ENCODE results near the gene GGCX. TPM values are rescaled to one million over a fixed set of nuclear protein-coding genes. Genes with fewer than 3 reads are reported as not detected.

The GGCX gene
- total RNA-seq, 2 experiments from 2014 or later: 17.5 to 18.8 TPM

DNA sequence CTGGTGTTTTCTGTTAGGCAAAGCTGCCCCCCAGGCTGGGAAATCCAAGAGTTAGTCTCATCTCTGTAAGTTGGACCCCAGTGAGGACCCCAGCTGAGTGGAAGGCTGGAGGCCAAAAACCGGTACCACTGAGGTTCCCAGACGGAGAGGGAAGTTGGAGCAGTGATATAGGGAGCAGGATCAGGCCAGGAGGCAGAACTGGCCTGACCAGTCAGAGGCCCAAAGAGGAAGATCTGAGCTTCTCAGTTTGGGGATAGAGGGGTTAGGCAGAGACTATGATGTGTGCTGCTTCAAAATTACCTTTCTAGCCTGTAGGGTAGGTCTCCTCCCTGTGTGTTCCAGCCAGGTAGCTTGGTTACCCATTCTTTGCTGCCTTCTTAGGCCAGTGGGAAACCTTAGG lies 29.7 kb upstream of the GGCX start:
- Mint-ChIP-seq H3K4me1 (ENCODE audit: low read depth) (peaks cover 25% of the 10 kb centered on the region), H3K36me3 (ENCODE audit: low read depth) (peaks cover 3% of the 10 kb centered on the region), H3K4me3 (no peak overlapping the region), H3K27ac (no peak overlapping the region), H3K9me3 (no peaks in the 10 kb centered on the region), H3K27me3 (ENCODE audit: low read depth) (no peaks in the 10 kb centered on the region)
- CTCF ChIA-PET: no interaction called here
- intact Hi-C loops (cut with micrococcal nuclease): no loop called here
- no peak for DNase-seq

- Mint-ChIP-seq H3K27ac (no peak overlapping the region), H3K36me3 (ENCODE audit: low read depth) (no peaks in the 10 kb centered on the region), H3K9me3 (no peaks in the 10 kb centered on the region), H3K27me3 (ENCODE audit: low read depth) (no peaks in the 10 kb centered on the region), H3K4me3 (no peak overlapping the region), H3K4me1 (ENCODE audit: low read depth) (peaks cover 28% of the 10 kb centered on the region)
- intact Hi-C loops (cut with micrococcal nuclease): no loop called here
- DNase-seq: no peak
- CTCF ChIA-PET: no interaction called here
Observed at GRCh38 chr2:85589982-85590791, 28.9 kb upstream of the GGCX start.

DNA sequence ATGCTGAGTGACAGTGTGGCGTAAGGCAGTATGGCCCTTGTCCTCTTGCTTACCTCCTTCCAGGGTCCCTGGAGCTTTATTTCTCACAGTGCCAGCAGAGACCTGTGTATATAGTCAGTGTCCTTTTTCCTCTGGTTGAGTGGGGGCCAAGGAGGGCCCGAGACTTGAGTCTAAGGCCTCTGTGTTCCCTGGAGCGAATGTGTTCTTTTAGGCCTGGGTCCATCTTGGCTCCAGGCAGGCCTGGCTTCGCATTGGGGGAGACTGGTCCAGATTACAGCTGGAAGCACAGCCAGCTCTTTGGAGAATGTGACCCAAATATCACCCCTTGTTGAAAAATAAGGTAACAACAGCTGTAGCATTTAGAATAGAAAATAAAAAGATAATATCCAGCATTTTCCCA lies 27.9 kb upstream of the GGCX start:
- H3K27ac Mint-ChIP-seq: no peak overlapping the region
- no peaks in the 10 kb centered on the region for H3K27me3 Mint-ChIP-seq (ENCODE audit: low read depth)
- peaks cover 23% of the 10 kb centered on the region for H3K4me1 Mint-ChIP-seq (ENCODE audit: low read depth)
- H3K9me3 Mint-ChIP-seq: no peaks in the 10 kb centered on the region
- no peak overlapping the region for H3K4me3 Mint-ChIP-seq
- CTCF ChIA-PET: interaction anchor here (0.6 kb wide), 1 partner anchor 640 kb away, joined by 3 read pairs; no protein-coding TSS in a partner anchor
- intact Hi-C loops (cut with micrococcal nuclease): no loop called here
- no peak for DNase-seq
- no peaks in the 10 kb centered on the region for H3K36me3 Mint-ChIP-seq (ENCODE audit: low read depth)

DNA sequence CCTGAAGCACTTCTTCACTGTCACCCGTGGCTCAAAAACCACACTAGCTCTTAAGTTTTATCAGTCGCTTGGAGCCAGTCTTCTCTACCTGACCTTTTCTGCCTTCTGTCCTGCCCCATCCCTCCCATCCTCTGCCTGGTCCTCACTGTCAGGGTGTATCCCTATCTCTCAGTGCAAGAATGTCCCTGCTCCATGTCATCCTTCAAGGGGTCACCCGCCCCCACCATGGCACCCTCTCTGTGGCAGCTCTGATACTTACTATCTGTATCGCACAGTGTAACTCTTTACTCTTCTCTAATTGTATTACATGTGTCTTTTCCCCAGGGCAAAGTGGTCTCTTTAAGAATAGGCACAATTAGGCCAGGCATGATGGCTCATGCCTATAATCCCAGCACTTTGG lies 27.4 kb upstream of the GGCX start:
- intact Hi-C loops (cut with micrococcal nuclease): no loop called here
- Mint-ChIP-seq H3K36me3 (ENCODE audit: low read depth) (peaks cover under 1% of the 10 kb centered on the region), H3K4me1 (ENCODE audit: low read depth) (peaks cover 23% of the 10 kb centered on the region), H3K27me3 (ENCODE audit: low read depth) (no peaks in the 10 kb centered on the region), H3K27ac (no peak overlapping the region), H3K4me3 (no peak overlapping the region), H3K9me3 (no peaks in the 10 kb centered on the region)
- CTCF ChIA-PET: interaction anchor here (0.6 kb wide), 1 partner anchor 639 kb away, joined by 3 read pairs; no protein-coding TSS in a partner anchor
- no peak for DNase-seq

- H3K27me3 Mint-ChIP-seq (ENCODE audit: low read depth): no peaks in the 10 kb centered on the region
- no peaks in the 10 kb centered on the region for H3K9me3 Mint-ChIP-seq
- DNase-seq: no peak
- H3K27ac Mint-ChIP-seq: no peak overlapping the region
- intact Hi-C loops (cut with micrococcal nuclease): no loop called here
- peaks cover 2% of the 10 kb centered on the region for H3K36me3 Mint-ChIP-seq (ENCODE audit: low read depth)
- no peak overlapping the region for H3K4me3 Mint-ChIP-seq
- CTCF ChIA-PET: interaction anchor here (0.6 to 1.2 kb wide), 2 partner anchors 12 to 639 kb away, joined by 3 to 4 read pairs; no protein-coding TSS in a partner anchor
- H3K4me1 Mint-ChIP-seq (ENCODE audit: low read depth): peaks cover 27% of the 10 kb centered on the region
Observed at GRCh38 chr2:85588236-85588635, 26.9 kb upstream of the GGCX start.

- peaks cover 37% of the 10 kb centered on the region for H3K4me1 Mint-ChIP-seq (ENCODE audit: low read depth)
- H3K4me3 Mint-ChIP-seq: peak overlapping the region; percentile 79
- peaks cover 7% of the 10 kb centered on the region for H3K36me3 Mint-ChIP-seq (ENCODE audit: low read depth)
- no peaks in the 10 kb centered on the region for H3K27me3 Mint-ChIP-seq (ENCODE audit: low read depth)
- CTCF ChIA-PET: interaction anchor here (1.3 to 1.4 kb wide), 2 partner anchors 17 to 34 kb away, joined by 3 to 4 read pairs; partner anchors contain the start of gene TMEM150A
- DNase-seq: no peak
- peak overlapping the region; percentile 83 for H3K27ac Mint-ChIP-seq
- intact Hi-C loops (cut with micrococcal nuclease): loop anchor here (1.0 to 2.0 kb wide), 4 partner anchors 8 to 47 kb away; partner anchors contain the start of genes C2orf68, MAT2A, TMEM150A and VAMP8
- no peaks in the 10 kb centered on the region for H3K9me3 Mint-ChIP-seq
Observed at GRCh38 chr2:85585781-85586105, 24.4 kb upstream of the GGCX start.

DNA sequence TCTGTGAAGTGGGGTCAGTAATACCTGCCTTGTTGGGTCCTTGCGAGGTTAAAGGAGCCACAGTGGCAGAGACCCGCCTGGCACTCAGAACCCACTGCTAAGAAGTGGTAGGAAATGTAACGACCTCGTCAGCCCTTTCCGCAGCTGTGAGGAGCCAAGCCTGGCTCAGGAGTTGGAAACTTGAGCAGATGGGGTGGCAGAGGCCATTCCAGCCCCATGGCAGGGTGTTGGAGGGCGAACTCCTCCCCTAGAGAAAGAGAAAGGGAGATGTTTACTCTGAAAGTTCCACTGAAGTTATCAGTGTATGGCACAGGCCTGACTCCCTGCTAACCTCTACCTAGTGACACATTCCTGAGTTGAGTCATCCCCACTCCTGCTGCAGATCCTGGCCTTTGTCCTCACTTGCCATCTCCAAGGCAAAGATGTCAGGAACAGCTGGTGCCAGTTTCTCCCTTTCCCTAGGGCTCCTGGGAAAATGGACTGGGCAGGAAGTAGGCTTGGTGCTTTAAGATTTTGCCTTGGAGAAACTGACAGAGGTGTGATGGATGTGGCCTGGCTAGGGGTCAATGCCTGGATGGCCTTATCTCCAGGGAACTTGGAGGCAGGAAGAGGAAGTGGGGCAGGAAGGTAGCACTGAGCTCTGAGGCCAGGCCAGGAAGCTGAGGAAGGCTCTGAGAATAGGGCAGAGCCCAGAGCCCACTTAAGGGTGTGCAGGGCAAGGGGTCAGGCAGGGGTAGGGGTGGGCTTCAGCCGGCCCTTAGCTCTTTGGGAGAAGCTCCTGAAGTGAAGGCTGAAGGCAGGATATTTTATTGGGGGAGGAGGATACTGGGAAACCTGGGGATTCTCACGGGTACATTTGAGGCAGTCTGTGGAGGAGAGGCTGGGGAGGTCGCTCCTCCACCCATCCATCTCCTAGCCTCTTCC lies 23.8 kb upstream of the GGCX start:
- CTCF ChIA-PET: interaction anchor here (1.3 to 1.4 kb wide), 2 partner anchors 17 to 33 kb away, joined by 3 to 4 read pairs; partner anchors contain the start of gene TMEM150A
- DNase-seq: peak; percentile 50
- intact Hi-C loops (cut with micrococcal nuclease): loop anchor here (1.0 to 2.0 kb wide), 5 partner anchors 8 to 46 kb away; partner anchors contain the start of genes C2orf68, MAT2A, TMEM150A and VAMP8
- no peaks in the 10 kb centered on the region for H3K9me3 Mint-ChIP-seq
- H3K4me1 Mint-ChIP-seq (ENCODE audit: low read depth): peaks cover 40% of the 10 kb centered on the region
- peaks cover 7% of the 10 kb centered on the region for H3K36me3 Mint-ChIP-seq (ENCODE audit: low read depth)
- H3K27ac Mint-ChIP-seq: peak overlapping the region; percentile 83
- no peaks in the 10 kb centered on the region for H3K27me3 Mint-ChIP-seq (ENCODE audit: low read depth)
- peak overlapping the region; percentile 79 for H3K4me3 Mint-ChIP-seq

GRCh38 chr2:85584354-85584856 lies 23.1 kb upstream of the GGCX start, which contains the start of gene VAMP5:
Gene VAMP5 (plus strand): TSS chr2:85584431. CDS start chr2:85584491, 60 bp downstream.
- DNase-seq: no peak
- no peaks in the 10 kb centered on the region for H3K9me3 Mint-ChIP-seq
- peak within 1 kb of the TSS; percentile 79 for H3K4me3 Mint-ChIP-seq
- CTCF ChIA-PET: interaction anchor here (1.2 to 1.3 kb wide), 2 partner anchors 53 to 165 kb away, joined by 3 read pairs; no protein-coding TSS in a partner anchor
- no peaks in the 10 kb centered on the region for H3K27me3 Mint-ChIP-seq (ENCODE audit: low read depth)
- peaks cover 47% of the 10 kb centered on the region for H3K4me1 Mint-ChIP-seq (ENCODE audit: low read depth)
- intact Hi-C loops (cut with micrococcal nuclease): loop anchor here (1.0 to 2.0 kb wide), 3 partner anchors 10 to 46 kb away; partner anchors contain the start of genes C2orf68 and MAT2A
- peak within 1 kb of the TSS; percentile 84 for H3K27ac Mint-ChIP-seq
- H3K36me3 Mint-ChIP-seq (ENCODE audit: low read depth): peaks cover 7% of the 10 kb centered on the region

- Mint-ChIP-seq H3K27ac (peak overlapping the region; percentile 84), H3K4me3 (peak overlapping the region; percentile 71), H3K27me3 (ENCODE audit: low read depth) (no peaks in the 10 kb centered on the region), H3K9me3 (no peaks in the 10 kb centered on the region), H3K4me1 (ENCODE audit: low read depth) (peaks cover 53% of the 10 kb centered on the region), H3K36me3 (ENCODE audit: low read depth) (peaks cover 9% of the 10 kb centered on the region)
- CTCF ChIA-PET: interaction anchor here (1.2 to 1.3 kb wide), 2 partner anchors 53 to 164 kb away, joined by 3 read pairs; no protein-coding TSS in a partner anchor
- intact Hi-C loops (cut with micrococcal nuclease): loop anchor here (1.0 to 2.0 kb wide), 4 partner anchors 10 to 45 kb away; partner anchors contain the start of genes C2orf68, GGCX and MAT2A
- peak; percentile 62 for DNase-seq
Observed at GRCh38 chr2:85583667-85584353, 22.5 kb upstream of the GGCX start.

GRCh38 chr2:85582492-85582891 lies 21.2 kb upstream of the GGCX start:
- intact Hi-C loops (cut with micrococcal nuclease): no loop called here
- CTCF ChIA-PET: no interaction called here
- H3K4me1 Mint-ChIP-seq (ENCODE audit: low read depth): peaks cover 51% of the 10 kb centered on the region
- no peak overlapping the region for H3K27ac Mint-ChIP-seq
- peaks cover 10% of the 10 kb centered on the region for H3K36me3 Mint-ChIP-seq (ENCODE audit: low read depth)
- no peaks in the 10 kb centered on the region for H3K27me3 Mint-ChIP-seq (ENCODE audit: low read depth)
- H3K9me3 Mint-ChIP-seq: no peaks in the 10 kb centered on the region
- no peak overlapping the region for H3K4me3 Mint-ChIP-seq
- DNase-seq: no peak

- Mint-ChIP-seq H3K4me3 (no peak overlapping the region), H3K27ac (no peak overlapping the region), H3K27me3 (ENCODE audit: low read depth) (no peaks in the 10 kb centered on the region), H3K4me1 (ENCODE audit: low read depth) (peaks cover 43% of the 10 kb centered on the region), H3K36me3 (ENCODE audit: low read depth) (peaks cover 10% of the 10 kb centered on the region), H3K9me3 (no peaks in the 10 kb centered on the region)
- CTCF ChIA-PET: interaction anchor here (1.5 kb wide), 1 partner anchor 57 kb away, joined by 6 read pairs; no protein-coding TSS in a partner anchor
- intact Hi-C loops (cut with micrococcal nuclease): no loop called here
- no peak for DNase-seq
Observed at GRCh38 chr2:85580206-85580605, 18.9 kb upstream of the GGCX start.
